SK-N-SH (cell line): ENCODE data around the gene MBP. TPM values are rescaled to one million over a fixed set of nuclear protein-coding genes. Genes with fewer than 3 reads are reported as not detected.

ENCODE experiments used
- CTCF ChIA-PET: fragments of 300-600, 350-600 bp; formaldehyde crosslinking; extraction: SDS; loops from one replicate; lab custom pipeline; 2021; lab: Yijun Ruan, JAX
- POLR2A ChIA-PET: fragments of 350-600 bp; sonication (Branson Sonifier 250); formaldehyde crosslinking; extraction: SDS; loops from one replicate; lab custom pipeline; 2020; ENCODE audit warnings: antibody characterized with exemption, inconsistent platforms; lab: Yijun Ruan, JAX
- DNase-seq: peaks from one replicate; pipeline ENCODE4 v3.0.0; 2012
- H2AFZ ChIP-seq: fragments of 200-600 bp; sonication (generic); 2 replicates; pipeline ENCODE4 v1.8.1; 2016; ENCODE audit warnings: antibody characterized with exemption, mild to moderate bottlenecking, low read depth
- H3F3A ChIP-seq: fragments of 200-600 bp; sonication (generic); replicated peaks from 2 replicates; pipeline ENCODE3; 2016; ENCODE audit warnings: antibody characterized with exemption, mild to moderate bottlenecking; ENCODE audit not compliant: insufficient read depth
- H3K27ac ChIP-seq, 2 experiments: fragments of 200-500 bp in 1 of 2; fragments of 200-600 bp in 1 of 2; sonication (Bioruptor generic) in 1 of 2; sonication (generic), shearing (Covaris generic) in 1 of 2; 2 replicates each; pipeline versions ENCODE4 v1.5.1 to v1.6.1; 2014 to 2016; ENCODE audit warnings: low read depth in 2 of 2, inconsistent platforms in 1 of 2, low read length in 1 of 2, mild to moderate bottlenecking in 1 of 2, mixed read lengths in 1 of 2
- H3K27me3 ChIP-seq: fragments of 200-600 bp; sonication (generic), shearing (Covaris generic); 2 replicates; pipeline ENCODE4 v1.6.1; 2016; ENCODE audit warnings: mixed run types; ENCODE audit not compliant: insufficient read depth
- H3K36me3 ChIP-seq, 2 experiments: fragments of 200-500 bp in 1 of 2; fragments of 200-600 bp in 1 of 2; sonication (Bioruptor generic) in 1 of 2; sonication (generic) in 1 of 2; replicated peaks in 1 of 2; 2 replicates each; pipeline versions ENCODE3 to v1.5.1; 2014 to 2016; ENCODE audit warnings: low read length in 1 of 2, mild to moderate bottlenecking in 1 of 2; ENCODE audit not compliant: insufficient read depth in 2 of 2, control insufficient read depth in 1 of 2
- H3K4me1 ChIP-seq, 2 experiments: fragments of 200-500 bp in 1 of 2; fragments of 200-600 bp in 1 of 2; sonication (Bioruptor generic) in 1 of 2; sonication (generic), shearing (Covaris generic) in 1 of 2; 2 replicates each; pipeline versions ENCODE4 v1.5.1 to v1.6.1; 2014 to 2016; ENCODE audit warnings: low read depth in 1 of 2, low read length in 1 of 2, mixed run types in 1 of 2; ENCODE audit not compliant: insufficient read depth in 2 of 2, control insufficient read depth in 1 of 2
- H3K4me2 ChIP-seq: fragments of 200-600 bp; sonication (generic), shearing (Covaris generic); 2 replicates; pipeline ENCODE4 v1.6.1; 2017; ENCODE audit warnings: mixed run types
- H3K4me3 ChIP-seq, 2 experiments: fragments of 200-500 bp in 1 of 2; fragments of 200-600 bp in 1 of 2; sonication (Bioruptor generic) in 1 of 2; sonication (generic), shearing (Covaris generic) in 1 of 2; 2 replicates each; pipeline versions ENCODE4 v1.5.1 to v1.8.1; 2014 to 2016; ENCODE audit warnings: low read depth in 2 of 2, inconsistent platforms in 1 of 2, low read length in 1 of 2, mild to moderate bottlenecking in 1 of 2, mixed read lengths in 1 of 2, moderate library complexity in 1 of 2
- H3K79me2 ChIP-seq: fragments of 200-600 bp; sonication (generic); 2 replicates; pipeline ENCODE4 v1.8.1; 2017; ENCODE audit warnings: mild to moderate bottlenecking; ENCODE audit not compliant: insufficient read depth
- H3K9ac ChIP-seq: fragments of 200-600 bp; sonication (generic); 2 replicates; pipeline ENCODE4 v1.6.1; 2017; ENCODE audit warnings: mixed run types
- H3K9me2 ChIP-seq: fragments of 200-600 bp; sonication (generic); 2 replicates; pipeline ENCODE4 v1.6.1; 2017; ENCODE audit warnings: mixed run types
- H3K9me3 ChIP-seq: fragments of 200-600 bp; sonication (generic); 2 replicates; pipeline ENCODE4 v1.6.1; 2017; ENCODE audit warnings: mixed run types, mild to moderate bottlenecking, moderate library complexity
- H4K20me1 ChIP-seq: fragments of 200-600 bp; sonication (generic); 2 replicates; pipeline ENCODE4 v1.6.1; 2017; ENCODE audit warnings: mild to moderate bottlenecking, mixed run types; ENCODE audit not compliant: insufficient read depth
- ELF1 ChIP-seq: IDR thresholded peaks from 2 replicates; pipeline ENCODE4 v1.4.0; 2012
- FOSL2 ChIP-seq: IDR thresholded peaks from 2 replicates; pipeline ENCODE4 v1.4.0; 2012; ENCODE audit warnings: low read depth, mild to moderate bottlenecking, moderate library complexity, borderline replicate concordance
- GABPA ChIP-seq: IDR thresholded peaks from 2 replicates; pipeline ENCODE4 v1.4.0; 2012; ENCODE audit warnings: low read depth, mild to moderate bottlenecking
- GATA2 ChIP-seq: sonication (generic); formaldehyde crosslinking; IDR thresholded peaks from 2 replicates; pipeline ENCODE4 v1.5.0; 2020; ENCODE audit warnings: mild to moderate bottlenecking, missing genetic modification reagents
- JUND ChIP-seq: IDR thresholded peaks from 2 replicates; pipeline ENCODE4 v1.4.0; 2012
- NFIC ChIP-seq: IDR thresholded peaks from 2 replicates; pipeline ENCODE4 v1.4.0; 2012; ENCODE audit warnings: borderline replicate concordance
- NRF1 ChIP-seq: IDR thresholded peaks from 2 replicates; pipeline ENCODE4 v1.6.1; 2012; ENCODE audit warnings: low read depth, mild to moderate bottlenecking, low read length
- RFX5 ChIP-seq: IDR thresholded peaks from 2 replicates; pipeline ENCODE4 v1.6.1; 2012; ENCODE audit warnings: mild to moderate bottlenecking, improper control_type of control experiment, low read length
- SIN3A ChIP-seq: IDR thresholded peaks from 2 replicates; pipeline ENCODE4 v1.6.1; 2012; ENCODE audit warnings: low read depth, mild to moderate bottlenecking, low read length, moderate library complexity, borderline replicate concordance
- TAF1 ChIP-seq: IDR thresholded peaks from 2 replicates; pipeline ENCODE4 v1.6.1; 2012; ENCODE audit warnings: low read depth, mild to moderate bottlenecking, low read length, moderate library complexity, borderline replicate concordance
- TCF12 ChIP-seq: IDR thresholded peaks from 2 replicates; pipeline ENCODE4 v1.4.0; 2012
- USF2 ChIP-seq: fragments of 150-350 bp; IDR thresholded peaks from 2 replicates; pipeline ENCODE4 v1.6.1; 2017; ENCODE audit warnings: antibody characterized with exemption, low read length, low read depth, borderline replicate concordance
- ZBTB33 ChIP-seq: IDR thresholded peaks from 2 replicates; pipeline ENCODE4 v1.4.0; 2012; ENCODE audit warnings: low read depth, borderline replicate concordance
- WGBS: methylation state at CpG from one replicate; pipeline ENCODE4 v1.1.6; 2017; ENCODE audit warnings: low lambda C conversion rate; 5-methylcytosine and 5-hydroxymethylcytosine counted together
- polyA plus RNA-seq, 3 experiments: library from polyadenylated mRNA; depleted of rRNA; stranded (reverse); fragments of >200 nt; gene quantifications; 2 replicates each; pipeline ENCODE4 v1.2.3, GENCODE V29; 2012

MBP gene
- polyA plus RNA-seq, 1 of the 3 experiments (the other 2 are of a cell fraction), result 1.6 TPM

GRCh38 chr18:77161961-77162360 is 29.4 kb upstream of the MBP start:
- WGBS, result 53% methylated on average over 5 of the region's 5 CpGs
- H3K4me1 ChIP-seq, result no peaks in the 10 kb centered on the region
- no peaks in the 10 kb centered on the region for H3F3A ChIP-seq
- H3K4me3 ChIP-seq, result no peak overlapping the region
- DNase-seq, result no peak
- no peak overlapping the region for H3K9ac ChIP-seq
- H3K36me3 ChIP-seq, result no peaks in the 10 kb centered on the region
- H3K27me3 ChIP-seq, result no peaks in the 10 kb centered on the region
- CTCF ChIA-PET, result no interaction called here
- no peaks in the 10 kb centered on the region for H3K9me2 ChIP-seq
- no peak overlapping the region for H3K4me2 ChIP-seq
- no peaks in the 10 kb centered on the region for H3K9me3 ChIP-seq
- TF ChIP-seq SIN3A (no peak), TCF12 (no peak), RFX5 (no peak), JUND (no peak), GATA2 (CRISPR knock-in tag) (no peak), ELF1 (no peak), TAF1 (no peak), ZBTB33 (no peak), FOSL2 (no peak), USF2 (no peak), NFIC (no peak)
- TF ChIP-seq, all 33 proteins: peak for 0
- no peak overlapping the region for H3K27ac ChIP-seq
- POLR2A ChIA-PET, result no interaction called here
- no peaks in the 10 kb centered on the region for H4K20me1 ChIP-seq
- H3K79me2 ChIP-seq, result no peaks in the 10 kb centered on the region
- H2AFZ ChIP-seq, result no peak overlapping the region

GRCh38 chr18:77161383-77161782 is 28.8 kb upstream of the MBP start:
- H3K27ac ChIP-seq, result no peak overlapping the region
- H3K27me3 ChIP-seq, result no peaks in the 10 kb centered on the region
- no peaks in the 10 kb centered on the region for H4K20me1 ChIP-seq
- H3K4me1 ChIP-seq, result no peaks in the 10 kb centered on the region
- no peak overlapping the region for H3K4me3 ChIP-seq
- no peak overlapping the region for H3K9ac ChIP-seq
- no peak for TF ChIP-seq NRF1
- no peak for TF ChIP-seq GABPA
- TF ChIP-seq GATA2 (CRISPR knock-in tag), result no peak
- TF ChIP-seq TCF12, result no peak
- no peaks in the 10 kb centered on the region for H3K9me2 ChIP-seq
- no peaks in the 10 kb centered on the region for H3K79me2 ChIP-seq
- CTCF ChIA-PET, result interaction anchor here (0.7 kb wide), 1 partner anchor 265 kb away, joined by 3 read pairs; no protein-coding TSS in a partner anchor
- DNase-seq, result no peak
- 54% methylated on average over 7 of the region's 7 CpGs for WGBS
- POLR2A ChIA-PET, result no interaction called here
- H3K9me3 ChIP-seq, result no peaks in the 10 kb centered on the region
- no peaks in the 10 kb centered on the region for H3F3A ChIP-seq
- H3K4me2 ChIP-seq, result no peak overlapping the region
- no peaks in the 10 kb centered on the region for H3K36me3 ChIP-seq
- no peak overlapping the region for H2AFZ ChIP-seq
